CD4-positive, alpha-beta T cell treated with Interferon gamma for 1 hour (primary cell): ENCODE results near the gene FMN1.
"Not testable (repeated sequence)": the region's sequence is repeated elsewhere in the genome, so short reads cannot be mapped to it uniquely, and the experiment has no call there.

Source experiments
- DNase-seq: peaks from one replicate; pipeline ENCODE4 v3.0.0-alpha.2; 2020

The FMN1 gene

GRCh38 chr15:32873284-32874114 lies 321.0 kb downstream of the FMN1 start:
- DNase-seq = no peak

GRCh38 chr15:32872621-32873283 lies 321.8 kb downstream of the FMN1 start:
- DNase-seq = no peak

GRCh38 chr15:32871883-32872282 lies 322.6 kb downstream of the FMN1 start:
- no peak for DNase-seq

GRCh38 chr15:32870240-32871033 lies 324.1 kb downstream of the FMN1 start:
- no peak for DNase-seq

- DNase-seq = no peak
Observed at GRCh38 chr15:32869776-32870175, 324.7 kb downstream of the FMN1 start.

GRCh38 chr15:32867313-32867626 lies 327.2 kb downstream of the FMN1 start:
- no peak for DNase-seq

GRCh38 chr15:32866454-32867312 lies 327.8 kb downstream of the FMN1 start:
- no peak for DNase-seq

- DNase-seq = no peak
Observed at GRCh38 chr15:32864841-32865240, 329.7 kb downstream of the FMN1 start.

GRCh38 chr15:32864051-32864450 lies 330.5 kb downstream of the FMN1 start:
- no peak for DNase-seq

- no peak for DNase-seq
Observed at GRCh38 chr15:32861761-32862160, 332.8 kb downstream of the FMN1 start.

- DNase-seq = no peak
Observed at GRCh38 chr15:32861174-32861573, 333.3 kb downstream of the FMN1 start.

GRCh38 chr15:32859996-32860395 lies 334.5 kb downstream of the FMN1 start:
- DNase-seq = no peak

- DNase-seq = no peak
Observed at GRCh38 chr15:32859251-32859650, 335.3 kb downstream of the FMN1 start.

- no peak for DNase-seq
Observed at GRCh38 chr15:32857732-32858131, 336.8 kb downstream of the FMN1 start.

- no peak for DNase-seq
Observed at GRCh38 chr15:32856753-32857152, 337.8 kb downstream of the FMN1 start.

GRCh38 chr15:32855942-32856341 lies 338.6 kb downstream of the FMN1 start:
- DNase-seq = no peak

- no peak for DNase-seq
Observed at GRCh38 chr15:32853592-32853991, 340.9 kb downstream of the FMN1 start.

- DNase-seq = no peak
Observed at GRCh38 chr15:32852771-32853170, 341.7 kb downstream of the FMN1 start.

GRCh38 chr15:32852017-32852416 lies 342.5 kb downstream of the FMN1 start:
- DNase-seq = no peak

- no peak for DNase-seq
Observed at GRCh38 chr15:32851572-32851971, 342.9 kb downstream of the FMN1 start.

GRCh38 chr15:32849769-32850668 lies 344.5 kb downstream of the FMN1 start:
- DNase-seq = no peak

- DNase-seq = not testable (repeated sequence)
Observed at GRCh38 chr15:32846671-32847070, 347.8 kb downstream of the FMN1 start.
